Measurements from ENCODE around the gene MID1IP1. TPM values are rescaled to one million over a fixed set of nuclear protein-coding genes. Genes with fewer than 3 reads are reported as not detected.

MID1IP1 gene
- total RNA-seq, 1 experiment from 2014 or later = 100 TPM

DNA sequence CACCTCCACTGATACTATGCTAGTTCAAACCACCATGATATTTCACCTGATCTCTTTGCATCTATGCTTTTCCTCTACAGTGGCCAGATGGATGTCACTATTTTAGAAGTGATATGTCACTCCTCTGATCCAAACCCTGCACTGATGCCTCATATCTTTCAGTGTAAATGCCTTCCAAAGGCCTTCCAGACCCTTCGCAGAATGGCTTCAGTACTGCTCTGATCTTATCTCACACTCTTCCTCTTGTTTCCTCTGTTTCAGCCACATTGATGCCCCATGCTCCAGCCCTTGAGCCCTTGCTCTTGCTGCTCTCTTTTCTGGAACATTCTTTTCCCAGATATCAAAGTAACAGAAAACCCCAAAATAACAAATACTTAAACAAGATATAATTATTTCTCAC is 17.9 kb downstream of the MID1IP1 start:
- Mint-ChIP-seq H3K9me3 (peaks cover 20 to 30% of the 10 kb centered on the region in 2 experiments), H3K4me1 (no peaks in the 10 kb centered on the region; a peak in 3 of 4 replicates), H3K27ac (no peak overlapping the region), H3K4me3 (no peak overlapping the region), H3K27me3 (ENCODE audit: low read depth) (no peaks in the 10 kb centered on the region), H3K36me3 (ENCODE audit: insufficient read depth in 1 of 3, low read depth in 3 of 3) (peaks cover 2 to 5% (median 3%) of the 10 kb centered on the region in 3 experiments; a peak in 5 of 7 replicates)
- H3K23me2 ChIP-seq (ENCODE audit: insufficient read length, low read depth, low read length, poor library complexity, severe bottlenecking) = no peaks in the 10 kb centered on the region
- no peak overlapping the region for H3K27ac ChIP-seq (ENCODE audit: insufficient read length, low read depth, low read length)
- no peak overlapping the region for H2BK5ac ChIP-seq (ENCODE audit: insufficient read length, low read length)
- no peak overlapping the region for H3K14ac ChIP-seq (ENCODE audit: insufficient read depth, low read length)
- H3K4me2 ChIP-seq (ENCODE audit: insufficient read depth, insufficient read length, low read length) = no peak overlapping the region
- no peak overlapping the region for H3K18ac ChIP-seq (ENCODE audit: insufficient read length, low read depth, low read length)
- no peak overlapping the region for H4K8ac ChIP-seq (replicated peaks; ENCODE audit: insufficient read length, low read depth, low read length)
- no peaks in the 10 kb centered on the region for H3K79me2 ChIP-seq (ENCODE audit: insufficient read depth, low read length)
- no peak overlapping the region for H3K56ac ChIP-seq (ENCODE audit: insufficient read length, low read depth, low read length)
- H3K9me3 ChIP-seq (ENCODE audit: control insufficient read depth, low read depth, low read length) = no peaks in the 10 kb centered on the region
- no peaks in the 10 kb centered on the region for H4K20me1 ChIP-seq (ENCODE audit: control insufficient read depth, insufficient read depth, insufficient read length)
- no peak overlapping the region for H4K91ac ChIP-seq (ENCODE audit: insufficient read length, low read depth, low read length)
- H2BK120ac ChIP-seq (ENCODE audit: low read depth, low read length, poor library complexity, severe bottlenecking) = no peak overlapping the region
- H2AFZ ChIP-seq (ENCODE audit: low read length) = no peak overlapping the region
- no peak overlapping the region for H3K4ac ChIP-seq (ENCODE audit: low read depth, low read length)
- no peak overlapping the region for H2BK20ac ChIP-seq (ENCODE audit: low read depth, low read length, poor library complexity, severe bottlenecking)
- H3T11ph ChIP-seq (ENCODE audit: low read length) = no peak overlapping the region
- 0 out of 2 replicates have a peak, but pooled peaks cover 2% of the 10 kb centered on the region for H3K27me3 ChIP-seq (ENCODE audit: insufficient read depth, low read length)
- H2AK5ac ChIP-seq (ENCODE audit: insufficient read length, low read length) = no peak overlapping the region
- H3K23ac ChIP-seq (ENCODE audit: insufficient read length, low read depth, low read length) = no peak overlapping the region
- no peak for DNase-seq
- H3K9ac ChIP-seq (ENCODE audit: extremely low read depth, insufficient read length, low read length) = no peak overlapping the region
- no CpG with 5 or more reads among the region's 1 CpG for WGBS (ENCODE audit: extremely low coverage, insufficient read length, low lambda C conversion rate)
- H2BK15ac ChIP-seq (ENCODE audit: low read depth, low read length) = no peak overlapping the region
- H3K79me1 ChIP-seq (ENCODE audit: insufficient read depth, low read depth, low read length, poor library complexity, severe bottlenecking) = no peaks in the 10 kb centered on the region
- TF ChIP-seq, protein P1, sequence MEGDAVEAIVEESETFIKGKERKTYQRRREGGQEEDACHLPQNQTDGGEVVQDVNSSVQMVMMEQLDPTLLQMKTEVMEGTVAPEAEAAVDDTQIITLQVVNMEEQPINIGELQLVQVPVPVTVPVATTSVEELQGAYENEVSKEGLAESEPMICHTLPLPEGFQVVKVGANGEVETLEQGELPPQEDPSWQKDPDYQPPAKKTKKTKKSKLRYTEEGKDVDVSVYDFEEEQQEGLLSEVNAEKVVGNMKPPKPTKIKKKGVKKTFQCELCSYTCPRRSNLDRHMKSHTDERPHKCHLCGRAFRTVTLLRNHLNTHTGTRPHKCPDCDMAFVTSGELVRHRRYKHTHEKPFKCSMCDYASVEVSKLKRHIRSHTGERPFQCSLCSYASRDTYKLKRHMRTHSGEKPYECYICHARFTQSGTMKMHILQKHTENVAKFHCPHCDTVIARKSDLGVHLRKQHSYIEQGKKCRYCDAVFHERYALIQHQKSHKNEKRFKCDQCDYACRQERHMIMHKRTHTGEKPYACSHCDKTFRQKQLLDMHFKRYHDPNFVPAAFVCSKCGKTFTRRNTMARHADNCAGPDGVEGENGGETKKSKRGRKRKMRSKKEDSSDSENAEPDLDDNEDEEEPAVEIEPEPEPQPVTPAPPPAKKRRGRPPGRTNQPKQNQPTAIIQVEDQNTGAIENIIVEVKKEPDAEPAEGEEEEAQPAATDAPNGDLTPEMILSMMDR (conservative IDR thresholded peaks at IDR 0.05) = no peak
- H2BK12ac ChIP-seq (ENCODE audit: insufficient read length, low read depth, low read length) = no peak overlapping the region
- no peak overlapping the region for H4K5ac ChIP-seq (ENCODE audit: insufficient read length, low read depth, low read length)
- H3K4me1 ChIP-seq (ENCODE audit: insufficient read depth, low read length) = peaks cover 8% of the 10 kb centered on the region
